Adipose tissue (tissue), 3 donors: Measurements from ENCODE around the gene ENOX1. TPM values are rescaled to one million over a fixed set of nuclear protein-coding genes. Genes with fewer than 3 reads are reported as not detected.

Source experiments
- H3K27ac ChIP-seq: one replicate; pipeline ENCODE4 v1.5.1; 2013; ENCODE audit warnings: low read depth, low read length
- WGBS, 3 donors: extraction: QIAGEN DNeasy Blood & Tissue Kit; methylation state at CpG; one replicate each; pipeline ENCODE4 v1.1.7; 2013; 5-methylcytosine and 5-hydroxymethylcytosine counted together
- polyA plus RNA-seq, 3 donors: library from polyadenylated mRNA; stranded (reverse); fragments of 200-250 nt; gene quantifications; one replicate each; pipeline ENCODE4 v1.2.3, GENCODE V29; 2013
- donor health status: healthy with polysubstance abuse.
- donor health status: Bipolar disorder and iron deficiency.
- donor health status: healthy.

ENOX1 gene
- polyA plus RNA-seq, 3 donors, result 0.71 to 2.4 (median 2.4) TPM

DNA sequence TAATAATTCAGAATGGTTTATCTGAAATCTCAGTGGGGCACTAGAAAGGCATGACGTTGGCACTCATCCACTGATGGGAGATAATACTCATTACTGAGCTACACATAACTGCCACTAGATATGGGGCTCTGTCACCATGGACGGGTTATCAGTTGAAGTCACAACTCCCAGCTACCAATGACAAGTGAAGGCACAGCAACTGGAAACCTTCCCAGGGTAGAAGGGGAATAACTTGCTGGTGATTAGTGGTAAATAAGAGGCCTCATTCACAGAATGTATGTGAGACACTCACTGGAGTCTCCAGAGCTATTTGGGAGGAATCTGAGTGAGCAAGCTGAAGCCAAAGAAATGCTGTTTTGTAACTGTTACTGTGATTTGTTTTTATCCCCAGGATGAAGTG is 249.6 kb downstream of the ENOX1 start:
- no peak overlapping the region for H3K27ac ChIP-seq
- WGBS, 3 donors, result 27 to 68% (median 59%) methylated on average over 2 of the region's 2 CpGs

DNA sequence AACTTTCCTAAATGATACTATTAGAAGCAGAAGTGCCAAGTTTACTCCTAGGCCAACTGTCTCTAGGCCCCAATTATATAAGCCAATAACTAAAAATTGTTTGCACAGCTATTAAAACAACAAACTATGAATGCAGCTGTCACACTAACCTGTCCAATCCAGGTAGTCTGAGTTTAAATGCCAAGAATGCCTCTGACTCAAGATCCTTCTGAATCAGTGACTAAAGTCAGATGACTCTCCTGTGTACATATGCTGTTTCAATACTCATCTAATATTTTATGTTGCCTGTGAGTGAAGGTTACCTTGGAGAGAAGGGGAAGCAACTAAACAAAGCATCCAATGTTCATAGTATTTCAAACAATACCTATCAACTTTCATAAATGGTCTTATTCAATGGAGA is 257.0 kb downstream of the ENOX1 start:
- H3K27ac ChIP-seq, result no peak overlapping the region

- 87 to 89% (median 88%) methylated on average over 6 of the region's 6 CpGs for WGBS, 3 donors
- H3K27ac ChIP-seq, result no peak overlapping the region
Observed at GRCh38 chr13:43528992-43529391, 257.8 kb downstream of the ENOX1 start.

DNA sequence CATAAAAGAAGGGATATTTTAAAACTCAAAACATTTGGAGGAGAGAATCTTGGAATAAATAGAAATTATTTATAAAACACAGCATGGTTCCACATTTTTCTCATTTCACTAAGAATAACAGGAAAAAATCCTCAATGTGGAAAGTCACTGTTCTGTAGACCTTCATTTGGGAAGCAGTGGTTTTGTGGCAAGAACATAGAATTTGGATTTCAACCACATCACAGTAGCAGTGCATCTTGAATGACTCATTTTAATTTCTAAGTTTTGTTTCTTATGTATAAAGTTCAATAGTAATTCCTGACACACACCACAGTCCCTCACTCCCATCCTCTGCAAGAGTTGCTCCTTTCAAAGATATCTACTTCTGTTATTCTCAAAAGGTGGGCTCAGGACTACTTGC is 264.0 kb downstream of the ENOX1 start:
- no peak overlapping the region for H3K27ac ChIP-seq

GRCh38 chr13:43520351-43520750 is 266.4 kb downstream of the ENOX1 start:
- 70 to 78% (median 71%) methylated on average over 5 of the region's 5 CpGs for WGBS, 3 donors
- no peak overlapping the region for H3K27ac ChIP-seq

DNA sequence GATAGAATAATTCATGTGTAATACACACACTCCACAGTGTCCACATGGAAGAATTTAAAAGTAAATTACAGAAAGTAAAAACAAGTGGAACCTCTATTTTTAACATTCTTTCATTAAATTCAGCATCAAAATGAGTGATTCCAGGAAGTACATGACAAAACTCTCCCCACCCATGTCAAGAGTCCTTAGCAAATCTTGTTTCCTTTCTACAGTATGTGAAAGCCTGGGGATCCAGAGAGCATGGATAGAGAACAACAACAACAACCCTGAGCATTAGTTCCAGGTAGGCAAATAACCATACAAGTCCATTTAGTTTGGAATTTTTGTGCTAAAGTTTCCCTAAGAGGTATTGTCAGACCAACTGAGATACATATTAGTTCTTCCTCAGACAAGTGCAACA is 267.9 kb downstream of the ENOX1 start:
- no peak overlapping the region for H3K27ac ChIP-seq

GRCh38 chr13:43516401-43516833 is 270.4 kb downstream of the ENOX1 start:
- 38 to 54% (median 39%) methylated on average over 2 of the region's 2 CpGs for WGBS, 3 donors
- H3K27ac ChIP-seq, result no peak overlapping the region

DNA sequence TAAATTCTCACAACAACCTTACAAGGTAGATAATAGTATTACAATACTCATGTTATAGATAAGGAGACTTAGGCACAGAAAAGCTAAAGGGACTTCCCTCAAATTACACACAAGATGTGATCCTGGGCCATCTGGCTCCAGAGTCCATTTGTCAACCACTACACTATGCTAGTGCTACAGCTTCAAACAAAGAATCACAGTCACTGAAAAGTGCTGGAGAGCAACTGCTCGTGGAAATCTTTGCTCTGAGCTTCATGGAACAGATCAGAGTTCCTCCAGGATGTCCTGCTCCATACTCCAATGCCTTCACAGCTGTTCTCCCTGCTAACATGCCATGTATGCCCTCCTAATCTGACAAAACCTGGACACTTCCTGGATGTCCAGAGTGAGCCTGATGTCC is 271.2 kb downstream of the ENOX1 start:
- 55 to 68% (median 58%) methylated on average over 1 of the region's 1 CpG for WGBS, 3 donors
- H3K27ac ChIP-seq, result no peak overlapping the region

DNA sequence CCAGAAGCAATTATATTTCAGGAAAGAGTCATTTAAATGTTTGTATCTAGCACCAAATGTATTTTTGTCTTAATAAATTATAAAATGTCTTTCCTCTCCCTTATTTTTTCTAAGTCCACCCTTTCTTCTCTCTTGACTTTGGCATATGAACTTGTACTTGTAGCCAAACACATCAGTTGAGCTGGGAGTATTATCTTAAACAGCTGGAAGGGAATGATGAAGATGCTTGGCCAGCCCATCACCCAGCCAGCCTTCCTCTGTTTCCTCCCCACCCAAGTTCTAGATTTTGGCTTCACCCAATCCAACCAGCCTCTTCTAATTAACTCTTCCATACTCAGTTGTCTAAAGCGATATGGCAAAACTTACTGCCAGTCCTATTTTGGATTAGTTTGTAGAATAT is 272.5 kb downstream of the ENOX1 start:
- 68 to 97% (median 83%) methylated on average over 1 of the region's 1 CpG for WGBS, 3 donors
- no peak overlapping the region for H3K27ac ChIP-seq

GRCh38 chr13:43512221-43512620 is 274.6 kb downstream of the ENOX1 start:
- no peak overlapping the region for H3K27ac ChIP-seq
- 84 to 91% (median 89%) methylated on average over 2 of the region's 2 CpGs for WGBS, 3 donors

DNA sequence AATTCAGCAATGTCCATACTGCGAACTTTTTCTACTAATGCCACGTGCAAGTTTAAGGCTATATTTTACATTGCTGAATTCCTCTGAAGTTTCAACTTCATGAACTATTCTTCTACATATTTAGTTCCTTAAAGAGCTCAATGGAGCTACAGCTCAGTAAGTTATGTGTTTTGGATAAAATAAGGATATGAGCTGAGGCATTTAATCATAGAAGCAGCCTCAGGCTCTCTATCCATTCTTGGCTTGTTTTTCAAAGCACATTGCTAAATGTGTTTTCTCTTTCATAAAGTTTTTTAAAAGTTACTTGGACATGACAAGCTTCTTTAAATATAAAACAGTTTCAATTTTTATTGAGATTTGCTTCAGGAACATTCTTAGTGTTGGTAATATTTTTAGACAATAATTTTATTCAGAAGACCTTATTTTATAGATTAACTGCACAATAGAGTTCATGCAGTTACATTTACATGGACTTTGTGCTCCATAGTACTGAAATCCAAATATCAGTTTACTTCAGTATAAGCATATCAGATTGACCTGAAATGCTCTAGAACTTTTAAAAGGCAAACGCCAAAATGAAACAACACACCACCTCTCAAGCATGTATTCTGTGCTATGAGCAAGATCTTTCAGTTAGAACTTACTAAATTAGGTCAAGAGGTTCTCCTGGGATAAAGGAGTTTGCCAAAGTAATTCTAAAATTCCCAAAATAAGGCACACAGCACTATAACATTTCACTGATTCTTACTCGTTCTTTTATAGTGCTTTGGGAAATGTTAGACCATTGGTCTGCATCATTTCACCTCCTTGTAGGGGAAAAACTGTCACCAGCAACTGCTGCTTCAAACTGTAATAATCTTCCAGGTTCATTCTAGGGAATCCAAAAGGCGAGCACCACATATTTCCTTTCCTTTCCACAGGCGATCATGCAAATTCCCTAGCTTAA is 275.5 kb downstream of the ENOX1 start:
- no peak overlapping the region for H3K27ac ChIP-seq
- WGBS, 3 donors, result 71 to 75% (median 72%) methylated on average over 6 of the region's 6 CpGs

- no peak overlapping the region for H3K27ac ChIP-seq
- WGBS, 3 donors, result 56 to 83% (median 60%) methylated on average over 1 of the region's 1 CpG
Observed at GRCh38 chr13:43495732-43496131, 291.0 kb downstream of the ENOX1 start.

DNA sequence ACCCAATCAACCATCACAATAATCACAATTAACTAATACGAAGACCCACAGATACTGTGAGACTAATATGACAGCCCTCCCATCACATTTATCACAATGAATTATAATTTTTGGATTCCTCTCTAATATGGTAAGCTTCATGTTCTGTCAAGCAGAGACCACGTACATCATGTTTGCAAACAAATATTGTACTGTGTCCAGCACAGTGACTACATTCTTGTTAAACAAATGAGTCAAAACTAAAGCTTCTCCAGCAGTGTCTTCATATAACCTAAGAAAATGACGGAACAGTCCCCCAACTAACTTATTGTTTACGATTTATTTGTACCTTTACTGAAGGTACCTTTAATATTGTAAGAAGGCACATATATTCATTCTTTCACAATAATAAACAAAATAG is 292.6 kb downstream of the ENOX1 start:
- 89 to 93% (median 90%) methylated on average over 4 of the region's 4 CpGs for WGBS, 3 donors
- no peak overlapping the region for H3K27ac ChIP-seq

- WGBS, 3 donors, result 85 to 89% (median 88%) methylated on average over 3 of the region's 3 CpGs
- no peak overlapping the region for H3K27ac ChIP-seq
Observed at GRCh38 chr13:43493496-43494000, 293.2 kb downstream of the ENOX1 start.

DNA sequence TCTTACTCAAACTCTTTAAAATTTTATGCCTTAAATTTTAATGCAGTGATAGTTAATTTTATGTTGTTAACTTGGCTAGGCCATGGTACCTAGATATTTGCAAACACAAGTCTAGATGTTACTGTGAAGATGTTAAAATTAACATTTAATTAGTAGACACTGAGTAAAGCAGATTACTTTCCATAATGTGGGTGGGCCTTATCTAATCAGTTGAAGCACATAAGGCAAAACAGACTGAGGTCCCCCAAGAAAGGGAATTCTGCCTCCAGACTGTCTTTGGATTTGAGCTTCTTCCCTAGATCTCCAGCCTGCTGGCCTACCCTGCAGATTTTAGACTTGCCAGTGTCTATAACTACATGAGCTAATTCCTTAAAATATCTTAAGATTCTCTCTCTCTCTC is 294.0 kb downstream of the ENOX1 start:
- H3K27ac ChIP-seq, result no peak overlapping the region

DNA sequence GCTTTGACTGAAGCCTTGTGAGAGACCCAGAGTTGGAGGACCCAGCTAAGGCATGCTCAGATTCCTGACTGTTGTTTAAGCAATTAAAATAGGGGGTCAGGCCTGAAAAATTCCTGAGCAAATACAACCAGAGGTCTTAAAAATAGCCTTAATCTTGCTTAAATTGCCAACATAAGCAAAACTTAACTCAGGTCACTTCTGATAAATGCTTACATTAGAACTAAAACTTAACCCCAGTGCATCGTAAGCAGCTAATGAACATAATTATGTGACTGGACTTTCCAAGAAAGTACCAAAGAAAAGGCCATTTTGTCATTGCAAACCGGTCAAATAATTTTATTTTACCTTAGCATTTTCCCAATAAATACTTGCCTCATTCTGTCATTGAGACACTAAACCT is 294.5 kb downstream of the ENOX1 start:
- 93% methylated on average over 2 of the region's 2 CpGs for WGBS, 3 donors
- H3K27ac ChIP-seq, result no peak overlapping the region

GRCh38 chr13:43489233-43489632 is 297.5 kb downstream of the ENOX1 start:
- 74 to 88% (median 80%) methylated on average over 3 of the region's 3 CpGs for WGBS, 3 donors
- no peak overlapping the region for H3K27ac ChIP-seq

DNA sequence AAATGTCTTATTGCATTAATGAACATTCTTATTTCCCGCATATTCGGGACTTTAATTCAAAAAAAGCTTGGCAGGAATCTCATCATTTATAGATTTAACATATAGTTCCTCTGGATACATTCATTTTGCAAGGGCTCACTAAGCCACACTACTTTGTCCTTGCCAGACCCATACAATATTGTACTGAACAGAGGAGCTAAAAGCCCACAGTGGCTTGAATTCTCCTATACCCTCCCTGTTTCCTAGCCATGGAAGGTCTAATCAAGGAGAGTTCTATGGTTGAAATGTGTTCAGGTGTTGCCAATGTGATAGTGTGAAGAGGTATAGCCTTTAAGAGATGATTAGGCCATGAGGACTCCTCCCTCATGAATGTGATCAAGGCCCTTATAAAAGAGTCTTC is 298.9 kb downstream of the ENOX1 start:
- no peak overlapping the region for H3K27ac ChIP-seq
- WGBS, 3 donors, result 90 to 96% (median 95%) methylated on average over 2 of the region's 2 CpGs

GRCh38 chr13:43487461-43487860 is 299.3 kb downstream of the ENOX1 start:
- no peak overlapping the region for H3K27ac ChIP-seq
- WGBS, 3 donors, result 68 to 79% (median 77%) methylated on average over 3 of the region's 3 CpGs
